Amniotic epithelial cell (primary cell): ENCODE data around the gene ARHGAP12.
"Not testable (repeated sequence)": the region's sequence is repeated elsewhere in the genome, so short reads cannot be mapped to it uniquely, and the experiment has no call there.

Source experiments
- DNase-seq: peaks from one replicate; pipeline ENCODE4 v3.0.0-alpha.2; 2010; ENCODE audit warnings: low read depth

Gene ARHGAP12

GRCh38 chr10:31928549-31929260 lies at the start of gene ARHGAP12:
ARHGAP12 (minus strand) TSS chr10:31928831; CDS start chr10:31908855, 19,976 bp downstream.
- DNase-seq, result peak; percentile 72

GRCh38 chr10:31978156-31978483 lies 49.5 kb upstream of the ARHGAP12 start:
- no peak for DNase-seq

GRCh38 chr10:31977440-31978155 lies 49.0 kb upstream of the ARHGAP12 start:
- peak; percentile 72 for DNase-seq

GRCh38 chr10:31975157-31975765 lies 46.6 kb upstream of the ARHGAP12 start:
- no peak for DNase-seq

- no peak for DNase-seq
Observed at GRCh38 chr10:31974434-31975124, 45.9 kb upstream of the ARHGAP12 start.

GRCh38 chr10:31972519-31973041 lies 43.9 kb upstream of the ARHGAP12 start:
- no peak for DNase-seq

- not testable (repeated sequence) for DNase-seq
Observed at GRCh38 chr10:31969847-31970246, 41.2 kb upstream of the ARHGAP12 start.

- no peak for DNase-seq
Observed at GRCh38 chr10:31963589-31963980, 35.0 kb upstream of the ARHGAP12 start.

GRCh38 chr10:31962826-31963588 lies 34.4 kb upstream of the ARHGAP12 start:
- no peak for DNase-seq

- peak; percentile 36 for DNase-seq
Observed at GRCh38 chr10:31961277-31962074, 32.8 kb upstream of the ARHGAP12 start.

GRCh38 chr10:31959461-31960173 lies 31.0 kb upstream of the ARHGAP12 start:
- DNase-seq, result no peak

GRCh38 chr10:31958856-31959255 lies 30.2 kb upstream of the ARHGAP12 start:
- DNase-seq, result no peak

GRCh38 chr10:31956200-31956946 lies 27.7 kb upstream of the ARHGAP12 start:
- no peak for DNase-seq

- no peak for DNase-seq
Observed at GRCh38 chr10:31954410-31955191, 26.0 kb upstream of the ARHGAP12 start.

GRCh38 chr10:31953480-31953879 lies 24.8 kb upstream of the ARHGAP12 start:
- no peak for DNase-seq

- no peak for DNase-seq
Observed at GRCh38 chr10:31953080-31953479, 24.4 kb upstream of the ARHGAP12 start.

- DNase-seq, result peak; percentile 71
Observed at GRCh38 chr10:31952066-31952465, 23.4 kb upstream of the ARHGAP12 start.

GRCh38 chr10:31949266-31949665 lies 20.6 kb upstream of the ARHGAP12 start:
- DNase-seq, result no peak

- DNase-seq, result no peak
Observed at GRCh38 chr10:31948021-31948420, 19.4 kb upstream of the ARHGAP12 start.
